HepG2 (cell line): Measurements from ENCODE around the gene DLG5. TPM values are rescaled to one million over a fixed set of nuclear protein-coding genes. Genes with fewer than 3 reads are reported as not detected.

Source experiments
- ATF1 ChIP-seq: IDR thresholded peaks from 2 replicates; pipeline ENCODE4 v1.6.1; 2016; ENCODE audit warnings: mild to moderate bottlenecking, control low read depth
- ATF7 ChIP-seq, 2 experiments: fragments of 450-650 bp in 1 of 2; sonication (generic) in 1 of 2; formaldehyde crosslinking in 1 of 2; IDR thresholded peaks; 2 replicates each; pipeline versions ENCODE4 v1.4.0 to v1.6.1; 2016 to 2020; ENCODE audit warnings: antibody characterized with exemption in 1 of 2, mild to moderate bottlenecking in 1 of 2, missing genetic modification reagents in 1 of 2
- DMAP1 ChIP-seq: IDR thresholded peaks from 2 replicates; pipeline ENCODE4 v1.6.1; 2016
- DR1 ChIP-seq: sonication (generic); formaldehyde crosslinking; IDR thresholded peaks from 2 replicates; pipeline ENCODE4 v1.8.0; 2021; ENCODE audit warnings: mild to moderate bottlenecking, missing genetic modification reagents, inconsistent platforms
- HNF4A ChIP-seq: sonication (generic); formaldehyde crosslinking; IDR thresholded peaks from 2 replicates; pipeline ENCODE4 v1.4.0; 2020; ENCODE audit warnings: missing genetic modification reagents
- HOXA3 ChIP-seq: sonication (generic); formaldehyde crosslinking; IDR thresholded peaks from 2 replicates; pipeline ENCODE4 v1.5.0; 2020; ENCODE audit warnings: missing genetic modification reagents
- NFE2 ChIP-seq: sonication (generic); formaldehyde crosslinking; IDR thresholded peaks from 2 replicates; pipeline ENCODE4 v1.4.0; 2020; ENCODE audit warnings: missing genetic modification reagents
- NFIB ChIP-seq: sonication (generic); formaldehyde crosslinking; IDR thresholded peaks from 2 replicates; pipeline ENCODE4 v1.9.0; 2021; ENCODE audit warnings: missing genetic modification reagents, mild to moderate bottlenecking, borderline replicate concordance
- THYN1 ChIP-seq: sonication (generic); formaldehyde crosslinking; IDR thresholded peaks from 2 replicates; pipeline ENCODE4 v1.8.1; 2023; ENCODE audit warnings: low read depth, mild to moderate bottlenecking, moderate library complexity, missing genetic modification reagents, borderline replicate concordance
- ZNF605 ChIP-seq: sonication (generic); formaldehyde crosslinking; IDR thresholded peaks from 2 replicates; pipeline ENCODE4 v1.8.0; 2022; ENCODE audit warnings: mild to moderate bottlenecking, missing genetic modification reagents
- ZNF777 ChIP-seq: sonication (generic); formaldehyde crosslinking; IDR thresholded peaks from 2 replicates; pipeline ENCODE4 v1.4.0; 2020; ENCODE audit warnings: missing genetic modification reagents
- ZSCAN22 ChIP-seq: sonication (generic); formaldehyde crosslinking; IDR thresholded peaks from 2 replicates; pipeline ENCODE4 v1.4.0; 2020; ENCODE audit warnings: mild to moderate bottlenecking, missing genetic modification reagents
- polyA plus RNA-seq, 8 experiments: library from polyadenylated mRNA; depleted of rRNA in 3 of 8; stranded (reverse) in 7 of 8; unstranded in 1 of 8; fragments of >200 nt; fragmentation: Illumina TruSeq in 4 of 8; extraction: Trizol in 4 of 8; gene quantifications; 2 replicates each; pipeline versions ENCODE4 v1.2.1 to v1.2.3, GENCODE V29; 2011 to 2016; ENCODE audit warnings: low read depth in 4 of 8, missing spikeins in 1 of 8, mixed read lengths in 1 of 8; ENCODE audit not compliant: insufficient read depth in 1 of 8
- total RNA-seq, 5 experiments: library from RNA; depleted of rRNA; stranded (reverse); fragments of >200 nt; fragmentation: Illumina TruSeq; extraction: Trizol; gene quantifications; 2 replicates each; pipeline ENCODE4 v1.2.3, GENCODE V29; 2016; ENCODE audit warnings: low read depth in 1 of 5
- TF ChIP-seq, protein P1 (sequence below): IDR thresholded peaks from 2 replicates; pipeline ENCODE4 v1.6.1; 2016; ENCODE audit warnings: missing compliant biosample characterization, missing genetic modification reagents, borderline replicate concordance
- TF ChIP-seq, protein P2 (sequence below): IDR thresholded peaks from 2 replicates; pipeline ENCODE4 v1.6.1; 2012; ENCODE audit warnings: low read length, improper control_type of control experiment
- TF ChIP-seq, protein P3 (sequence below): sonication (generic); formaldehyde crosslinking; IDR thresholded peaks from 2 replicates; pipeline ENCODE4 v1.5.0; 2020; ENCODE audit warnings: mild to moderate bottlenecking, missing genetic modification reagents
- TF ChIP-seq, protein P4 (sequence below): sonication (generic); formaldehyde crosslinking; IDR thresholded peaks from 2 replicates; pipeline ENCODE4 v1.5.0; 2020; ENCODE audit warnings: missing genetic modification reagents, mild to moderate bottlenecking, borderline replicate concordance
- TF ChIP-seq, protein P5 (sequence below): sonication (generic); formaldehyde crosslinking; IDR thresholded peaks from 2 replicates; pipeline ENCODE4 v1.5.0; 2020; ENCODE audit warnings: missing genetic modification reagents

The DLG5 gene
- total and polyA plus RNA-seq, 2 of the 13 experiments (the other 11 are each of a cell fraction or from before 2014, with no cell fraction given) = 15.5 to 18.2 TPM

DNA sequence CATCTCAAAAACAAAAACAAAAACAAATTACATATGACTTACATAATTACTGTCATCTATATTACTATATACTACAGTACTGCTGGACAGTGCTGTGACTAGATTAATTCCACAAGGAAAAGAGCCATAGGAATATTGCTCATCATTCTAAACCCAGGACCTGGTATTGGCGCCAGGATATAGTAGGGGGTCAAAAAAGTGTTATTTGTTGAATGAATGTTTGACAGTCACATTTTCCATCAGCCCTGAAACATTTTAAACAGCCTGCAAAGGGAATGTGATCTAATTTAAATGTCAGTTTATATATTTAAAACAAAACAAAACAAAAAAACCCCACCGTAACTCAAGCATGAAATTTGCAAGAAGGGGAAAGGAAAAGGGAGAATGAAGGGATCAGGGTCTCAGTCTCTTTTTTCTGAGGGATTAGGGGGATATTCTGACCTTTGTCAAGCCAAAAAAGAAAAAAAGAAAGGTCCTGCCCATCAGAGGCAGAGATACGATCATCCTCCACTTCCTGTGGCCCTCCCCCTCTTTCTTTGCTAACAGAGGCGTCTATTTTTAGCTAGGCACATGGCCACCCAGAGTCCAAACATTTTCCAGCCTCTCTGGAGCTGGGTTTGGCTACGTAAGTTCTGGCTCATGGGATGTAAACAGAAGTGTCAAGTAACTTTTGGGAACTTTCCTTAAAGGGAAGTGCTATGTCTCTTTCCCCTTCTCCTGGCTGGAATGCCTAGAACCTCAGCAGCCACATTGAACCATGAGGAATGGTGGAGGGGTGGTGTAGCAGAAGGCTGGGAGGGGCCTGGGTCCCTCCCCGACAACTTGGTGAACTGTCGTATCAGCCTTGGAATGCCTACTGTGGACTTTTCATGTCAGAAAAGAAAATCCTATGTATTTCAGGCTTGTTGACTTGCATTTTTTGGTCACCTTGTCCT lies 44.6 kb upstream of the DLG5 start (continued):
- TF ChIP-seq, protein P1, sequence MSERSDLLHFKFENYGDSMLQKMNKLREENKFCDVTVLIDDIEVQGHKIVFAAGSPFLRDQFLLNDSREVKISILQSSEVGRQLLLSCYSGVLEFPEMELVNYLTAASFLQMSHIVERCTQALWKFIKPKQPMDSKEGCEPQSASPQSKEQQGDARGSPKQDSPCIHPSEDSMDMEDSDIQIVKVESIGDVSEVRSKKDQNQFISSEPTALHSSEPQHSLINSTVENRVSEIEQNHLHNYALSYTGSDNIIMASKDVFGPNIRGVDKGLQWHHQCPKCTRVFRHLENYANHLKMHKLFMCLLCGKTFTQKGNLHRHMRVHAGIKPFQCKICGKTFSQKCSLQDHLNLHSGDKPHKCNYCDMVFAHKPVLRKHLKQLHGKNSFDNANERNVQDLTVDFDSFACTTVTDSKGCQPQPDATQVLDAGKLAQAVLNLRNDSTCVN = peak; percentile 55; the same call in 1 of the 2 replicates
- TF ChIP-seq, protein P2, sequence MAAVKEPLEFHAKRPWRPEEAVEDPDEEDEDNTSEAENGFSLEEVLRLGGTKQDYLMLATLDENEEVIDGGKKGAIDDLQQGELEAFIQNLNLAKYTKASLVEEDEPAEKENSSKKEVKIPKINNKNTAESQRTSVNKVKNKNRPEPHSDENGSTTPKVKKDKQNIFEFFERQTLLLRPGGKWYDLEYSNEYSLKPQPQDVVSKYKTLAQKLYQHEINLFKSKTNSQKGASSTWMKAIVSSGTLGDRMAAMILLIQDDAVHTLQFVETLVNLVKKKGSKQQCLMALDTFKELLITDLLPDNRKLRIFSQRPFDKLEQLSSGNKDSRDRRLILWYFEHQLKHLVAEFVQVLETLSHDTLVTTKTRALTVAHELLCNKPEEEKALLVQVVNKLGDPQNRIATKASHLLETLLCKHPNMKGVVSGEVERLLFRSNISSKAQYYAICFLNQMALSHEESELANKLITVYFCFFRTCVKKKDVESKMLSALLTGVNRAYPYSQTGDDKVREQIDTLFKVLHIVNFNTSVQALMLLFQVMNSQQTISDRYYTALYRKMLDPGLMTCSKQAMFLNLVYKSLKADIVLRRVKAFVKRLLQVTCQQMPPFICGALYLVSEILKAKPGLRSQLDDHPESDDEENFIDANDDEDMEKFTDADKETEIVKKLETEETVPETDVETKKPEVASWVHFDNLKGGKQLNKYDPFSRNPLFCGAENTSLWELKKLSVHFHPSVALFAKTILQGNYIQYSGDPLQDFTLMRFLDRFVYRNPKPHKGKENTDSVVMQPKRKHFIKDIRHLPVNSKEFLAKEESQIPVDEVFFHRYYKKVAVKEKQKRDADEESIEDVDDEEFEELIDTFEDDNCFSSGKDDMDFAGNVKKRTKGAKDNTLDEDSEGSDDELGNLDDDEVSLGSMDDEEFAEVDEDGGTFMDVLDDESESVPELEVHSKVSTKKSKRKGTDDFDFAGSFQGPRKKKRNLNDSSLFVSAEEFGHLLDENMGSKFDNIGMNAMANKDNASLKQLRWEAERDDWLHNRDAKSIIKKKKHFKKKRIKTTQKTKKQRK = no peak
- no peak for TF ChIP-seq ZSCAN22 (CRISPR knock-in tag)
- no peak for TF ChIP-seq NFE2 (CRISPR knock-in tag)
- TF ChIP-seq ATF7 (IDR thresholded peaks at IDR 0.05) = no peak
- no peak for TF ChIP-seq ATF7 (CRISPR knock-in tag; IDR thresholded peaks at IDR 0.05)
- peak; percentile 53; the same call in 1 of the 2 replicates for TF ChIP-seq HOXA3 (CRISPR knock-in tag)
- 0 out of 2 replicates have a peak, but pooled peaks have one; percentile 57 for TF ChIP-seq DMAP1 (CRISPR knock-in tag)
- TF ChIP-seq, protein P3, sequence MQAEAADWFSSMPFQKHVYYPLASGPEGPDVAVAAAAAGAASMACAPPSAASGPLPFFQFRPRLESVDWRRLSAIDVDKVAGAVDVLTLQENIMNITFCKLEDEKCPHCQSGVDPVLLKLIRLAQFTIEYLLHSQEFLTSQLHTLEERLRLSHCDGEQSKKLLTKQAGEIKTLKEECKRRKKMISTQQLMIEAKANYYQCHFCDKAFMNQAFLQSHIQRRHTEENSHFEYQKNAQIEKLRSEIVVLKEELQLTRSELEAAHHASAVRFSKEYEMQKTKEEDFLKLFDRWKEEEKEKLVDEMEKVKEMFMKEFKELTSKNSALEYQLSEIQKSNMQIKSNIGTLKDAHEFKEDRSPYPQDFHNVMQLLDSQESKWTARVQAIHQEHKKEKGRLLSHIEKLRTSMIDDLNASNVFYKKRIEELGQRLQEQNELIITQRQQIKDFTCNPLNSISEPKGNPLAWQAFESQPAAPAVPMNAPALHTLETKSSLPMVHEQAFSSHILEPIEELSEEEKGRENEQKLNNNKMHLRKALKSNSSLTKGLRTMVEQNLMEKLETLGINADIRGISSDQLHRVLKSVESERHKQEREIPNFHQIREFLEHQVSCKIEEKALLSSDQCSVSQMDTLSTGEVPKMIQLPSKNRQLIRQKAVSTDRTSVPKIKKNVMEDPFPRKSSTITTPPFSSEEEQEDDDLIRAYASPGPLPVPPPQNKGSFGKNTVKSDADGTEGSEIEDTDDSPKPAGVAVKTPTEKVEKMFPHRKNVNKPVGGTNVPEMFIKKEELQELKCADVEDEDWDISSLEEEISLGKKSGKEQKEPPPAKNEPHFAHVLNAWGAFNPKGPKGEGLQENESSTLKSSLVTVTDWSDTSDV (CRISPR knock-in tag) = no peak
- TF ChIP-seq HNF4A = peak; percentile 76
- no peak for TF ChIP-seq THYN1 (CRISPR knock-in tag)
- TF ChIP-seq ATF1 (CRISPR knock-in tag) = peak; percentile 60; the same call in 1 of the 2 replicates
- TF ChIP-seq, protein P4, sequence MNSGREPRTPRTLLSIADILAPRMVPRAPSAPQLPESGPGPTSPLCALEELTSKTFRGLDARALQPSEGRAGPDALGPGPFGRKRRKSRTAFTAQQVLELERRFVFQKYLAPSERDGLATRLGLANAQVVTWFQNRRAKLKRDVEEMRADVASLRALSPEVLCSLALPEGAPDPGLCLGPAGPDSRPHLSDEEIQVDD (CRISPR knock-in tag) = no peak
- TF ChIP-seq, protein P5, sequence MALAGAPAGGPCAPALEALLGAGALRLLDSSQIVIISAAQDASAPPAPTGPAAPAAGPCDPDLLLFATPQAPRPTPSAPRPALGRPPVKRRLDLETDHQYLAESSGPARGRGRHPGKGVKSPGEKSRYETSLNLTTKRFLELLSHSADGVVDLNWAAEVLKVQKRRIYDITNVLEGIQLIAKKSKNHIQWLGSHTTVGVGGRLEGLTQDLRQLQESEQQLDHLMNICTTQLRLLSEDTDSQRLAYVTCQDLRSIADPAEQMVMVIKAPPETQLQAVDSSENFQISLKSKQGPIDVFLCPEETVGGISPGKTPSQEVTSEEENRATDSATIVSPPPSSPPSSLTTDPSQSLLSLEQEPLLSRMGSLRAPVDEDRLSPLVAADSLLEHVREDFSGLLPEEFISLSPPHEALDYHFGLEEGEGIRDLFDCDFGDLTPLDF (CRISPR knock-in tag) = no peak
- no peak for TF ChIP-seq ZNF777
- TF ChIP-seq NFIB = no peak
- no peak for TF ChIP-seq DR1 (CRISPR knock-in tag)
- peak; percentile 54; the same call in 1 of the 2 replicates for TF ChIP-seq ZNF605 (CRISPR knock-in tag)
